Common myeloid progenitor, CD34-positive (primary cell): ENCODE results near the gene HOXC4.

ENCODE experiments used
- CTCF ChIA-PET: fragments of 350-600 bp; sonication (Branson Sonifier 250); formaldehyde crosslinking; loops from one replicate; lab custom pipeline; 2021; ENCODE audit warnings: antibody characterized with exemption; lab: Charles Lee
- POLR2A ChIA-PET: fragments of 350-600 bp; sonication (Branson Sonifier 250); formaldehyde crosslinking; loops from one replicate; lab custom pipeline; 2021; ENCODE audit warnings: antibody characterized with exemption; lab: Charles Lee
- DNase-seq, 3 donors: peaks; one replicate each; pipeline versions ENCODE4 v3.0.0 to v3.0.0-alpha.2; 2013
- H3K27ac ChIP-seq, 2 experiments: 1 replicate in 1 of 2; 2 replicates in 1 of 2; pipeline ENCODE4 v1.7.0; 2013; ENCODE audit warnings: inconsistent platforms in 2 of 2, low read length in 2 of 2, mild to moderate bottlenecking in 2 of 2, low read depth in 1 of 2, moderate library complexity in 1 of 2; ENCODE audit not compliant: severe bottlenecking in 2 of 2, insufficient read depth in 1 of 2, poor library complexity in 1 of 2
- H3K27me3 ChIP-seq, 5 experiments: replicated peaks in 2 of 5; 1 replicate in 3 of 5; 2 replicates in 2 of 5; pipeline versions ENCODE4 v1.6.1 to v1.7.0; 2013; ENCODE audit warnings: low read length in 4 of 5, mild to moderate bottlenecking in 2 of 5, moderate library complexity in 2 of 5, inconsistent platforms in 1 of 5; ENCODE audit not compliant: insufficient read depth in 5 of 5, control insufficient read depth in 4 of 5
- H3K36me3 ChIP-seq, 4 experiments: 1 replicate in 2 of 4; 2 replicates in 2 of 4; pipeline versions ENCODE4 v1.6.1 to v1.7.0; 2013; ENCODE audit warnings: low read length in 3 of 4, control low read depth in 1 of 4, mild to moderate bottlenecking in 1 of 4; ENCODE audit not compliant: control insufficient read depth in 4 of 4, insufficient read depth in 4 of 4
- H3K4me1 ChIP-seq, 4 experiments: 1 replicate in 3 of 4; 2 replicates in 1 of 4; pipeline versions ENCODE4 v1.6.1 to v1.7.1; 2013; ENCODE audit warnings: low read length in 3 of 4, mild to moderate bottlenecking in 3 of 4, control low read depth in 1 of 4, inconsistent platforms in 1 of 4, moderate library complexity in 1 of 4; ENCODE audit not compliant: control insufficient read depth in 4 of 4, insufficient read depth in 4 of 4; ENCODE audit errors: control extremely low read depth in 1 of 4
- H3K4me3 ChIP-seq, 7 experiments: 1 replicate in 4 of 7; 2 replicates in 3 of 7; pipeline versions ENCODE4 v1.5.1 to v1.7.0; 2013; ENCODE audit warnings: mild to moderate bottlenecking in 7 of 7, low read length in 6 of 7, moderate library complexity in 6 of 7, inconsistent platforms in 2 of 7, low read depth in 2 of 7, control low read depth in 1 of 7; ENCODE audit not compliant: insufficient read depth in 4 of 7, control insufficient read depth in 1 of 7; ENCODE audit errors: extremely low read depth in 1 of 7
- H3K9me3 ChIP-seq, 5 experiments: 1 replicate in 4 of 5; 2 replicates in 1 of 5; pipeline versions ENCODE4 v1.6.1 to v1.7.1; 2013; ENCODE audit warnings: low read length in 4 of 5, mild to moderate bottlenecking in 2 of 5, inconsistent platforms in 1 of 5, low read depth in 1 of 5, moderate library complexity in 1 of 5; ENCODE audit not compliant: control insufficient read depth in 4 of 5, insufficient read depth in 2 of 5; ENCODE audit errors: control extremely low read depth in 1 of 5
- WGBS: methylation state at CpG from one replicate; pipeline ENCODE4 v1.1.5; 2013; ENCODE audit not compliant: insufficient coverage; 5-methylcytosine and 5-hydroxymethylcytosine counted together

Gene HOXC4

DNA sequence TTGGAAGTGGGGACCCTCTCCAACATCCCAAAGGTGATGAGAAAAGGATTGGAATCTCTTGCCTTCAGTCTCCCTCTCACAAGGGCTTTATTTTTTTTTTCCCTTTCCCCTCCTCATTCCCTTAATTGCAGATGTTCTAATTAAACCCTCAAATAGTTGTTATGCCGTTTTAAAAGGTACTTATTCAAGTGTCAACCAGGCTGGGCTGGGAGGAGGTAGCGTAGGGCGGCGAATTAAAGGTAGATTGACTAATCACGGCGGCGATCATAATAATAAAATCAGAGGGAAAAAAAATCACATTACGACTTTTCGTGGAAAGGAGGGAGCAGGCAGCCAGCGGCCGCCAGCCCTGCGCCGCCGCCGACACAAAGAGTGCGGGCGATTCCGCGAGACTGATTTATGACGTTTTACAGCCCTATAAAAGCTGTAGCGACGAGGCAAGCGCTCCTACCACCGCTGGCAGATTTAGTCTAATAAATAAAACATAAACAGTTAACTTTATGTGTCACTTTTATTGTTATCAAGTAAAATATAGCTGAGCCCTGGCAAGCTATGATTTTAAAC, 1.7 kb upstream of the HOXC4 start:
- no peak for DNase-seq
- Histone ChIP-seq H3K27me3 (peaks cover 16 to 99% (median 67%) of the 10 kb centered on the region in 5 experiments), H3K4me1 (peaks cover 0 to 19% (median 9%) of the 10 kb centered on the region in 4 experiments), H3K9me3 (peaks cover 0 to 4% (median 0%) of the 10 kb centered on the region in 5 experiments), H3K36me3 (no peaks in the 10 kb centered on the region), H3K27ac (no peak overlapping the region), H3K4me3 (no peak overlapping the region)
- WGBS: 25% methylated on average over 5 of the region's 24 CpGs
- ChIA-PET POLR2A (no interaction called here), CTCF (interaction anchor here (0.6 to 3.1 kb wide), 7 partner anchors 9 to 155 kb away, joined by 3 to 11 read pairs (median 3); no protein-coding TSS in a partner anchor)

DNA sequence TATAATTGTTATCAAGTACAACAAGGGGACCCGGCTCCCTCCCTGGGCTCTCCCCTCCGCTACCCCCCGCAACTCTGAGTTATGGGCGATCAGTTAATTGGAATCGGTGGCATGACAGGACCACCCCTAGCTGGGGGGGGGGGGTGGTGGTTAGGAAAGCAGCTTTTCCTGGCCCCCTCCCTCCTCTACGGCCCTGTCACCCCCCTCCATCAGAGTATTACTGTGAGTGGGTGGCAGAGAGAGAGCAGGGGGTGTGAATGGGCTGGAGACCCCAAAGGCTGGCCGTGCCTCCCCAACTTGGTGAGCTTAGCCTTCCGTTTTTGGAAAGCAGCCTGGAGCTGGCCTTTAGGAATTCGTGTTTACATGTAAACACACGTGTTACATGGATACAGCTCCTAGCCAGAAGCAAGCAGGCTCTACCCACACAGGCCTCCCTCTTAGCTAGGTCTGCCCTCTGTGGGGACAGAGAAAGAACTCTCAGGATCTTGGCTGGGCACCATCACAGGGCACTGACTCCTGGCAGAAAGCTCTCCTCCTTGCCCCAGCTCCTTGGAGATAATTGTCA, 1.1 kb upstream of the HOXC4 start:
- ChIA-PET POLR2A (no interaction called here), CTCF (interaction anchor here (0.6 to 3.1 kb wide), 10 partner anchors 8 to 154 kb away, joined by 3 to 11 read pairs (median 3); partner anchors contain the start of gene HOXC5)
- H3K27me3 ChIP-seq: peaks cover 16 to 99% (median 69%) of the 10 kb centered on the region in 5 experiments
- DNase-seq: no peak
- peaks cover 0 to 19% (median 9%) of the 10 kb centered on the region in 4 experiments for H3K4me1 ChIP-seq
- H3K9me3 ChIP-seq: peaks cover 0 to 4% (median 0%) of the 10 kb centered on the region in 5 experiments
- WGBS: 49% methylated on average over 3 of the region's 10 CpGs
- no peak overlapping the region for H3K27ac ChIP-seq
- H3K36me3 ChIP-seq: no peaks in the 10 kb centered on the region
- peak overlapping the region in 3 of 7 experiments; percentile 53 to 61 (median 56) for H3K4me3 ChIP-seq

DNA sequence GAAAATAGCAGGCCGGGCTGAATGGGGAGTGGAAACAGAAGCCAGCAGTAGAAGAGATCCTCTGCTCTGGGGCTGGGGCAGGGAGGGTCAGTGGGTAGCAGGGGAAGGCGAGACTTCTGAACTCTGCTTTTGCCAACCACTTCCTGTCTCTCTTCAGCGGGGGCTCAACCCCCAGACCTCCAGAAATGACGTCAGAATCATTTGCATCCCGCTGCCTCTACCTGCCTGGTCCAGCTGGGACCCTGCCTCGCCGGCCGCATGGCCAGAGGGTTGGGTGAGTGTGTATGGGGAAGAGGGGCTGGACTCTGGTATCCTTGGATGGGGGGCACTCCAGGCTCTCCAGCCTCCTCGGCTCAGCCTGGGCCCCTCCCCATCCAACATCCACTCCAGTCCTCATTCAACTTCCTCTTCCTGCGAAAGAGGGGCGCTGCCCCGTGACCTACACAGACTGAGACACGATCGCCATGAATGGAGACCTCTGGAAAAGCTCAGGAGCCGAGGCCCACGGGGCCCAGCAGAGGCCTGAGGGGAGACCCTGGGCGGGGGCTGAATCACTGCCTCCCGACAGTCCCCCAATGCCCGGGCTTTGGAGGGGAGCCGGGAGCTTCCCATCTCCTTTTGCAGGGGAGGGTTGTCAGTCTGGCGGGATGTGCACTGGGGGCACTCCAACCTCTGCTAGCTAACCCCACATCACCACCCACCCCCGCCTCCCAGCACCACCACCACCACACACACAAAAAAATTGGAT, 458 bp upstream of the HOXC4 start:
- peak in 1 of 3 donors; percentile 63 for DNase-seq
- Histone ChIP-seq H3K9me3 (peaks cover 0 to 4% (median 0%) of the 10 kb centered on the region in 5 experiments), H3K4me1 (peaks cover 0 to 19% (median 9%) of the 10 kb centered on the region in 4 experiments), H3K27ac (no peak overlapping the region), H3K27me3 (peaks cover 16 to 99% (median 71%) of the 10 kb centered on the region in 5 experiments), H3K4me3 (peak overlapping the region in 6 of 7 experiments; percentile 20 to 67 (median 54)), H3K36me3 (no peaks in the 10 kb centered on the region)
- ChIA-PET POLR2A (no interaction called here), CTCF (interaction anchor here (0.7 to 3.1 kb wide), 8 partner anchors 12 to 153 kb away, joined by 3 to 11 read pairs (median 3); partner anchors contain the start of gene HOXC5)
- WGBS: 0% methylated on average over 10 of the region's 22 CpGs

DNA sequence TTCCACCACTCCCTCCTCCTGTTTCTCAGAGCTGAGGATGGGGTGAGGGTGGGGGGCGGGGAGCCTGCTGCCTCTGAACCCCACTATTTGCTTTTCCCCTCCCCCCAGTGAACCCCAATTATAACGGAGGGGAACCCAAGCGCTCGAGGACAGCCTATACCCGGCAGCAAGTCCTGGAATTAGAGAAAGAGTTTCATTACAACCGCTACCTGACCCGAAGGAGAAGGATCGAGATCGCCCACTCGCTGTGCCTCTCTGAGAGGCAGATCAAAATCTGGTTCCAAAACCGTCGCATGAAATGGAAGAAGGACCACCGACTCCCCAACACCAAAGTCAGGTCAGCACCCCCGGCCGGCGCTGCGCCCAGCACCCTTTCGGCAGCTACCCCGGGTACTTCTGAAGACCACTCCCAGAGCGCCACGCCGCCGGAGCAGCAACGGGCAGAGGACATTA, 1.1 kb downstream of the HOXC4 start:
- Histone ChIP-seq H3K27me3 (peaks cover 10 to 99% (median 74%) of the 10 kb centered on the region in 5 experiments), H3K4me1 (peaks cover 0 to 19% (median 9%) of the 10 kb centered on the region in 4 experiments), H3K4me3 (peak overlapping the region in 1 of 7 experiments; percentile 15), H3K36me3 (no peaks in the 10 kb centered on the region), H3K9me3 (peaks cover 0 to 4% (median 0%) of the 10 kb centered on the region in 5 experiments), H3K27ac (no peak overlapping the region)
- DNase-seq: no peak
- ChIA-PET CTCF (interaction anchor here (3.0 to 3.1 kb wide), 2 partner anchors 14 to 152 kb away, joined by 11 read pairs; no protein-coding TSS in a partner anchor), POLR2A (interaction anchor here (0.8 kb wide), 1 partner anchor 87 kb away, joined by 3 read pairs; no protein-coding TSS in a partner anchor)
- WGBS: 34% methylated on average over 8 of the region's 24 CpGs

DNA sequence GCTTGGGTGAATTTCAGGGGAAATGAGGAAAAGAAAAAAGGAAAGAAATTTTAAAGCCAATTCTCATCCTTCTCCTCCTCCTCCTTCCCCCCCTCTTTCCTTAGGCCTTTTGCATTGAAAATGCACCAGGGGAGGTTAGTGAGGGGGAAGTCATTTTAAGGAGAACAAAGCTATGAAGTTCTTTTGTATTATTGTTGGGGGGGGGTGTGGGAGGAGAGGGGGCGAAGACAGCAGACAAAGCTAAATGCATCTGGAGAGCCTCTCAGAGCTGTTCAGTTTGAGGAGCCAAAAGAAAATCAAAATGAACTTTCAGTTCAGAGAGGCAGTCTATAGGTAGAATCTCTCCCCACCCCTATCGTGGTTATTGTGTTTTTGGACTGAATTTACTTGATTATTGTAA, 1.9 kb downstream of the HOXC4 start:
- no peak for DNase-seq
- peaks cover 0 to 4% (median 0%) of the 10 kb centered on the region in 5 experiments for H3K9me3 ChIP-seq
- H3K36me3 ChIP-seq: no peaks in the 10 kb centered on the region
- H3K27me3 ChIP-seq: peaks cover 8 to 99% (median 72%) of the 10 kb centered on the region in 5 experiments
- POLR2A ChIA-PET: no interaction called here
- WGBS: no CpG with 5 or more reads among the region's 2 CpGs
- no peak overlapping the region for H3K4me3 ChIP-seq
- H3K27ac ChIP-seq: no peak overlapping the region
- peaks cover 0 to 19% (median 9%) of the 10 kb centered on the region in 4 experiments for H3K4me1 ChIP-seq
- CTCF ChIA-PET: interaction anchor here (0.6 to 0.8 kb wide), 2 partner anchors 9 to 20 kb away, joined by 3 to 4 read pairs; no protein-coding TSS in a partner anchor

DNA sequence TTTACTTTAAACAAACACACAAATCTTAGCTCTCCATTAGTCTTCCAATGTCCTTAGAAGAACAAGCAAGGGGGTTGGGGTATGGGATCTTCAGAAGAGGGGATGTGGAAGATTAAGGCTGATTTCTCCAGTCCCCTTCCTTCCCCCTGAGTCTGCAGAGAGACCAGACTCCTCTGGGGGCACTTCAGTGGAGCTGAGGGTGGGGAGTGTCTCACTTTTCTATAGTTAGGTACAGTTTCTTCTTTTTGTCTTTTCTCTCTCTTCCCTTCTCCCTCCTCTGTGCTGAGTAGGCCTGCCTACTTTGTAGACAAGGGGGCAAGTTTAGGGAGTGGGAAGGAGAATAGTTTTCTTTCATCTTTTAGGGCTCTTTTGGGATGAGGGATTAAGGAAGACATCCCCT, 2.5 kb downstream of the HOXC4 start:
- POLR2A ChIA-PET: no interaction called here
- H3K27me3 ChIP-seq: peaks cover 5 to 99% (median 72%) of the 10 kb centered on the region in 5 experiments
- peaks cover 0 to 4% (median 0%) of the 10 kb centered on the region in 5 experiments for H3K9me3 ChIP-seq
- H3K4me1 ChIP-seq: peaks cover 0 to 19% (median 9%) of the 10 kb centered on the region in 4 experiments
- no peak overlapping the region for H3K27ac ChIP-seq
- CTCF ChIA-PET: interaction anchor here (0.6 kb wide), 1 partner anchor 21 kb away, joined by 3 read pairs; no protein-coding TSS in a partner anchor
- DNase-seq: no peak
- H3K4me3 ChIP-seq: no peak overlapping the region
- H3K36me3 ChIP-seq: no peaks in the 10 kb centered on the region
